H9 (cell line): ENCODE results near the gene CASD1. TPM values are rescaled to one million over a fixed set of nuclear protein-coding genes. Genes with fewer than 3 reads are reported as not detected.

Experiments
- DNase-seq: peaks from one replicate; pipeline ENCODE4 v3.0.0-alpha.2; 2017
- H2AFZ ChIP-seq: one replicate; pipeline ENCODE4 v1.6.1; 2013; ENCODE audit warnings: mild to moderate bottlenecking, low read length, control low read depth, moderate library complexity
- H2AK5ac ChIP-seq: 2 replicates; pipeline ENCODE4 v1.6.1; 2013; ENCODE audit warnings: low read length, control low read depth, mixed read lengths; ENCODE audit not compliant: insufficient read length
- H2BK120ac ChIP-seq: one replicate; pipeline ENCODE4 v1.6.1; 2013; ENCODE audit warnings: low read depth, mild to moderate bottlenecking, low read length, control low read depth, inconsistent platforms; ENCODE audit not compliant: poor library complexity, severe bottlenecking
- H2BK12ac ChIP-seq: 2 replicates; pipeline ENCODE4 v1.6.1; 2013; ENCODE audit warnings: low read length, control low read depth, mixed read lengths, low read depth; ENCODE audit not compliant: insufficient read length
- H2BK15ac ChIP-seq: 2 replicates; pipeline ENCODE4 v1.6.1; 2013; ENCODE audit warnings: low read depth, low read length, control low read depth
- H2BK20ac ChIP-seq: one replicate; pipeline ENCODE4 v1.6.1; 2013; ENCODE audit warnings: low read depth, mild to moderate bottlenecking, low read length, control low read depth, inconsistent platforms; ENCODE audit not compliant: poor library complexity, severe bottlenecking
- H2BK5ac ChIP-seq: 2 replicates; pipeline ENCODE4 v1.6.1; 2013; ENCODE audit warnings: low read length, control low read depth, mixed read lengths; ENCODE audit not compliant: insufficient read length
- H3K14ac ChIP-seq: 2 replicates; pipeline ENCODE4 v1.6.1; 2013; ENCODE audit warnings: low read length, control low read depth; ENCODE audit not compliant: insufficient read depth
- H3K18ac ChIP-seq: 2 replicates; pipeline ENCODE4 v1.6.1; 2013; ENCODE audit warnings: low read depth, mild to moderate bottlenecking, mixed read lengths, low read length, control low read depth; ENCODE audit not compliant: insufficient read length
- H3K23ac ChIP-seq: 2 replicates; pipeline ENCODE4 v1.6.1; 2013; ENCODE audit warnings: low read length, control low read depth, mixed read lengths, low read depth; ENCODE audit not compliant: insufficient read length
- H3K23me2 ChIP-seq: 2 replicates; pipeline ENCODE4 v1.6.1; 2013; ENCODE audit warnings: low read depth, mild to moderate bottlenecking, mixed read lengths, low read length, control low read depth; ENCODE audit not compliant: insufficient read length, poor library complexity, severe bottlenecking
- H3K27ac ChIP-seq: 2 replicates; pipeline ENCODE4 v1.5.1; 2013; ENCODE audit warnings: low read length, control low read depth, mixed read lengths, low read depth; ENCODE audit not compliant: insufficient read length
- H3K27me3 ChIP-seq: 2 replicates; pipeline ENCODE4 v1.6.1; 2013; ENCODE audit warnings: low read length, control low read depth, inconsistent platforms; ENCODE audit not compliant: insufficient read depth
- H3K4ac ChIP-seq: 2 replicates; pipeline ENCODE4 v1.6.1; 2013; ENCODE audit warnings: low read depth, mild to moderate bottlenecking, control low read depth, inconsistent platforms, low read length, moderate library complexity
- H3K4me1 ChIP-seq: 2 replicates; pipeline ENCODE4 v1.6.1; 2013; ENCODE audit warnings: low read length, control low read depth, inconsistent platforms; ENCODE audit not compliant: insufficient read depth
- H3K4me2 ChIP-seq: 2 replicates; pipeline ENCODE4 v1.6.1; 2013; ENCODE audit warnings: low read length, control low read depth, mixed read lengths; ENCODE audit not compliant: insufficient read length, insufficient read depth
- H3K56ac ChIP-seq: 2 replicates; pipeline ENCODE4 v1.6.1; 2013; ENCODE audit warnings: low read depth, mild to moderate bottlenecking, mixed read lengths, low read length, control low read depth; ENCODE audit not compliant: insufficient read length
- H3K79me1 ChIP-seq: 2 replicates; pipeline ENCODE4 v1.6.1; 2013; ENCODE audit warnings: low read depth, mild to moderate bottlenecking, moderate library complexity, low read length, control low read depth, inconsistent platforms; ENCODE audit not compliant: insufficient read depth, poor library complexity, severe bottlenecking
- H3K79me2 ChIP-seq: 2 replicates; pipeline ENCODE4 v1.6.1; 2013; ENCODE audit warnings: low read length, control low read depth, inconsistent platforms; ENCODE audit not compliant: insufficient read depth
- H3K9ac ChIP-seq: 2 replicates; pipeline ENCODE4 v1.6.1; 2013; ENCODE audit warnings: low read length, control low read depth, mixed read lengths; ENCODE audit not compliant: insufficient read length; ENCODE audit errors: extremely low read depth
- H3K9me3 ChIP-seq: one replicate; pipeline ENCODE4 v1.6.1; 2013; ENCODE audit warnings: low read depth, low read length, inconsistent platforms; ENCODE audit not compliant: control insufficient read depth
- H3T11ph ChIP-seq: one replicate; pipeline ENCODE4 v1.6.1; 2013; ENCODE audit warnings: mild to moderate bottlenecking, low read length, control low read depth, inconsistent platforms
- H4K20me1 ChIP-seq: one replicate; pipeline ENCODE4 v1.6.1; 2013; ENCODE audit not compliant: control insufficient read depth, insufficient read length, insufficient read depth
- H4K5ac ChIP-seq: 2 replicates; pipeline ENCODE4 v1.6.1; 2013; ENCODE audit warnings: low read depth, mild to moderate bottlenecking, mixed read lengths, low read length, control low read depth; ENCODE audit not compliant: insufficient read length
- H4K8ac ChIP-seq: replicated peaks from 2 replicates; pipeline ENCODE4 v1.6.1; 2013; ENCODE audit warnings: low read length, control low read depth, mixed read lengths, low read depth; ENCODE audit not compliant: insufficient read length
- H4K91ac ChIP-seq: 2 replicates; pipeline ENCODE4 v1.6.1; 2013; ENCODE audit warnings: low read depth, mild to moderate bottlenecking, moderate library complexity, mixed read lengths, low read length, control low read depth; ENCODE audit not compliant: insufficient read length
- H3K27ac Mint-ChIP-seq, 3 experiments: 2 replicates in 2 of 3; 3 replicates in 1 of 3; pipeline ENCODE4 v1.8.0; 2020 to 2021; ENCODE audit warnings: mixed read lengths in 3 of 3, mild to moderate bottlenecking in 1 of 3, moderate library complexity in 1 of 3
- H3K27me3 Mint-ChIP-seq: 2 replicates; pipeline ENCODE4 v1.8.0; 2021; ENCODE audit warnings: low read depth, mild to moderate bottlenecking, moderate library complexity, mixed read lengths
- H3K36me3 Mint-ChIP-seq, 3 experiments: 2 replicates in 2 of 3; 3 replicates in 1 of 3; pipeline ENCODE4 v1.8.0; 2020 to 2021; ENCODE audit warnings: low read depth in 3 of 3, mixed read lengths in 3 of 3; ENCODE audit not compliant: insufficient read depth in 1 of 3
- H3K4me1 Mint-ChIP-seq, 2 experiments: 2 replicates each; pipeline ENCODE4 v1.8.0; 2020; ENCODE audit warnings: mixed read lengths in 2 of 2
- H3K4me3 Mint-ChIP-seq, 2 experiments: 2 replicates in 1 of 2; 3 replicates in 1 of 2; pipeline ENCODE4 v1.8.0; 2020 to 2021; ENCODE audit warnings: mild to moderate bottlenecking in 2 of 2, mixed read lengths in 2 of 2, moderate library complexity in 1 of 2
- H3K9me3 Mint-ChIP-seq, 2 experiments: 2 replicates in 1 of 2; 3 replicates in 1 of 2; pipeline ENCODE4 v1.8.0; 2020; ENCODE audit warnings: mild to moderate bottlenecking in 2 of 2, mixed read lengths in 2 of 2, moderate library complexity in 1 of 2
- WGBS: extraction: QIAGEN DNeasy Blood & Tissue Kit; methylation state at CpG from one replicate; pipeline ENCODE4 v1.1.7; 2013; ENCODE audit warnings: missing lambda C conversion rate, low lambda C conversion rate, mixed read lengths; ENCODE audit not compliant: insufficient read length; ENCODE audit errors: extremely low coverage; 5-methylcytosine and 5-hydroxymethylcytosine counted together
- total RNA-seq: library from RNA; stranded (reverse); gene quantifications from 2 replicates; pipeline ENCODE4 v1.2.1, GENCODE V29; 2021
- TF ChIP-seq, protein P1 (sequence below): fragments of 200-600 bp; sonication (generic); conservative IDR thresholded peaks from 3 replicates; pipeline ENCODE4 v1.8.0; 2021; ENCODE audit warnings: antibody characterized with exemption, mild to moderate bottlenecking

CASD1 gene
- total RNA-seq, 1 experiment from 2014 or later: 21.6 TPM

DNA sequence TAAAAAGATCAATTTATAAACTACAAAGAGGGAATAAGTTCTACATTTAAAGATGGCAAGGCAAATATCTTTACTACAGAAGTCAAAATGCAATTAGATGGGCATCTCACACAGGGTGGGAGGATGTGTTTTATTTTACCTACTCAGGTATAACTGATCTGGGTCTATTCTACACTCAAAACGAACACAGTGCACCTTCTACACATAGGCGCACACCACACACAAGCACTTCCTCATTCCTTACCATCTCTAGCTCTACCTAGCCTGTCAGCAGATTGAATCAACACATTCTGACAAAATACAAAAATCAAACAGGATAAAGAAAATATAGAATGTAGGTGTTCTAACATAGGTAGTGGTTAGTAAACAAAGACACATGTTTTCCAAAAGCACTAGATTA is 81.6 kb downstream of the CASD1 start:
- Histone ChIP-seq H3K27me3 (no peaks in the 10 kb centered on the region), H3K18ac (no peak overlapping the region), H3K79me2 (no peaks in the 10 kb centered on the region), H3K23me2 (no peaks in the 10 kb centered on the region), H3K79me1 (no peaks in the 10 kb centered on the region), H3K27ac (no peak overlapping the region), H2BK15ac (no peak overlapping the region), H4K8ac (no peak overlapping the region), H4K20me1 (no peaks in the 10 kb centered on the region), H2AK5ac (no peak overlapping the region), H3T11ph (no peak overlapping the region), H3K9ac (no peak overlapping the region), H2AFZ (no peak overlapping the region), H2BK20ac (no peak overlapping the region), H3K14ac (no peak overlapping the region), H4K5ac (no peak overlapping the region), H3K9me3 (no peaks in the 10 kb centered on the region), H3K4me2 (no peak overlapping the region), H4K91ac (no peak overlapping the region), H3K56ac (no peak overlapping the region), H3K4me1 (no peaks in the 10 kb centered on the region), H2BK120ac (no peak overlapping the region), H3K4ac (no peak overlapping the region), H2BK5ac (no peak overlapping the region), H2BK12ac (no peak overlapping the region), H3K23ac (no peak overlapping the region)
- peaks cover 10 to 20% (median 11%) of the 10 kb centered on the region in 3 experiments for H3K36me3 Mint-ChIP-seq
- no peak overlapping the region for H3K4me3 Mint-ChIP-seq
- no peak for DNase-seq
- H3K27ac Mint-ChIP-seq: no peak overlapping the region
- TF ChIP-seq, protein P1, sequence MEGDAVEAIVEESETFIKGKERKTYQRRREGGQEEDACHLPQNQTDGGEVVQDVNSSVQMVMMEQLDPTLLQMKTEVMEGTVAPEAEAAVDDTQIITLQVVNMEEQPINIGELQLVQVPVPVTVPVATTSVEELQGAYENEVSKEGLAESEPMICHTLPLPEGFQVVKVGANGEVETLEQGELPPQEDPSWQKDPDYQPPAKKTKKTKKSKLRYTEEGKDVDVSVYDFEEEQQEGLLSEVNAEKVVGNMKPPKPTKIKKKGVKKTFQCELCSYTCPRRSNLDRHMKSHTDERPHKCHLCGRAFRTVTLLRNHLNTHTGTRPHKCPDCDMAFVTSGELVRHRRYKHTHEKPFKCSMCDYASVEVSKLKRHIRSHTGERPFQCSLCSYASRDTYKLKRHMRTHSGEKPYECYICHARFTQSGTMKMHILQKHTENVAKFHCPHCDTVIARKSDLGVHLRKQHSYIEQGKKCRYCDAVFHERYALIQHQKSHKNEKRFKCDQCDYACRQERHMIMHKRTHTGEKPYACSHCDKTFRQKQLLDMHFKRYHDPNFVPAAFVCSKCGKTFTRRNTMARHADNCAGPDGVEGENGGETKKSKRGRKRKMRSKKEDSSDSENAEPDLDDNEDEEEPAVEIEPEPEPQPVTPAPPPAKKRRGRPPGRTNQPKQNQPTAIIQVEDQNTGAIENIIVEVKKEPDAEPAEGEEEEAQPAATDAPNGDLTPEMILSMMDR: no peak
- H3K4me1 Mint-ChIP-seq: peaks cover 8 to 9% of the 10 kb centered on the region in 2 experiments
- no peaks in the 10 kb centered on the region for H3K27me3 Mint-ChIP-seq
- H3K9me3 Mint-ChIP-seq: peaks cover 5 to 7% of the 10 kb centered on the region in 2 experiments; a peak in 4 of 5 replicates
- no CpG with 5 or more reads among the region's 2 CpGs for WGBS
